Suprapubic skin (tissue), 4 donors: ENCODE data around the gene USF1.

Experiments
- EP300 ChIP-seq: sonication (generic); formaldehyde crosslinking; IDR thresholded peaks from one replicate; pipeline ENCODE4 v1.6.1; 2017; ENCODE audit warnings: antibody characterized with exemption
- POLR2A ChIP-seq, 2 donors: fragments of 450-650 bp; IDR thresholded peaks; one replicate each; pipeline ENCODE4 v1.6.1; 2017; ENCODE audit warnings: antibody characterized with exemption in 2 of 2, mild to moderate bottlenecking in 2 of 2, moderate library complexity in 2 of 2
- POLR2AphosphoS5 ChIP-seq, 3 donors: sonication (generic); formaldehyde crosslinking; IDR thresholded peaks; one replicate each; pipeline ENCODE4 v1.6.1; 2017; ENCODE audit warnings: antibody characterized with exemption in 3 of 3
- TF ChIP-seq, protein P1 (sequence below), 2 donors: fragments of 200-600 bp in 1 of 2; fragments of 450-650 bp in 1 of 2; sonication (generic) in 1 of 2; IDR thresholded peaks; one replicate each; pipeline ENCODE4 v1.5.1; 2016 to 2019; ENCODE audit warnings: antibody characterized with exemption in 2 of 2, mild to moderate bottlenecking in 1 of 2, moderate library complexity in 1 of 2

DNA sequence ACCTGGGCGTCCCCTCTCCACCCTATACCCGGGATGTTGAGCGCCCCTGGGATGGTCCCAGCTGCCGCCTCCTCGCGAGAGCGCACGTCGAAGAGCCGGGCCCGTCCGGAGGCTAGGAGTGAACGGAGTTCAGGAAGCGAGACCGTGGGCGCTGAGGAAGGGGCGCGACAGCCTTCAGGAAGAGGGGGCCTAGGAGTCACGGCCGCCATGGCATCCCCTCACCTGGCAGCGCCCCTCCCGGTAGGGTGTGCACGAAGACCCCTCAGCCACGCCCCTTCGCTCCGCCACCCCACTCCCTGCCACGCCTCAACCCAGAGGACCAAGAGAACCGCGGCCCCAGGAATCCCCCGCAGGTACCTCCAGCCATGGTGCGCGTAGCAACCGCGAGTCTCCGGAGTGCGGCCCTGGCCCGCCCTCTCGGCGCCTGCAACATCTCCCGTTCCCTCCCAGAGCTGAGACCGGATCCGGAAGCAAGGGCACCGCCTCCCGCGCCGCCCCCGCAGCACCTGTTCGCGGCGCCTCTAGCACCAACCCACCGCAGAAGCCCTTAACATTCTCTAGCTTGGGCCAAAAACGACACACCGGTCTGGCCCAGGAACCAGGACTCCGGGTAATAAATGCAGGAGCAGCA, 7.1 kb downstream of the USF1 start, which contains the start of gene TSTD1:
- TF ChIP-seq POLR2AphosphoS5 (IDR thresholded peaks at IDR 0.05): peak in 1 of 3 donors; percentile 35
- no peak for TF ChIP-seq POLR2A (IDR thresholded peaks at IDR 0.05)
- TF ChIP-seq, protein P1, sequence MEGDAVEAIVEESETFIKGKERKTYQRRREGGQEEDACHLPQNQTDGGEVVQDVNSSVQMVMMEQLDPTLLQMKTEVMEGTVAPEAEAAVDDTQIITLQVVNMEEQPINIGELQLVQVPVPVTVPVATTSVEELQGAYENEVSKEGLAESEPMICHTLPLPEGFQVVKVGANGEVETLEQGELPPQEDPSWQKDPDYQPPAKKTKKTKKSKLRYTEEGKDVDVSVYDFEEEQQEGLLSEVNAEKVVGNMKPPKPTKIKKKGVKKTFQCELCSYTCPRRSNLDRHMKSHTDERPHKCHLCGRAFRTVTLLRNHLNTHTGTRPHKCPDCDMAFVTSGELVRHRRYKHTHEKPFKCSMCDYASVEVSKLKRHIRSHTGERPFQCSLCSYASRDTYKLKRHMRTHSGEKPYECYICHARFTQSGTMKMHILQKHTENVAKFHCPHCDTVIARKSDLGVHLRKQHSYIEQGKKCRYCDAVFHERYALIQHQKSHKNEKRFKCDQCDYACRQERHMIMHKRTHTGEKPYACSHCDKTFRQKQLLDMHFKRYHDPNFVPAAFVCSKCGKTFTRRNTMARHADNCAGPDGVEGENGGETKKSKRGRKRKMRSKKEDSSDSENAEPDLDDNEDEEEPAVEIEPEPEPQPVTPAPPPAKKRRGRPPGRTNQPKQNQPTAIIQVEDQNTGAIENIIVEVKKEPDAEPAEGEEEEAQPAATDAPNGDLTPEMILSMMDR (IDR thresholded peaks at IDR 0.05): no peak
- TF ChIP-seq EP300: no peak
